Activated CD4-positive, alpha-beta T cell treated with anti-CD3 and anti-CD28 coated beads for 36 hours (primary cell): ENCODE results near the gene PABPC1L. TPM values are rescaled to one million over a fixed set of nuclear protein-coding genes. Genes with fewer than 3 reads are reported as not detected.

ENCODE experiments used
- ATAC-seq: fragments of 200-7000 bp; cut with Tn5 transposase; one replicate; pipeline ENCODE4 v1.10.0; 2021; ENCODE audit warnings: mild to moderate bottlenecking, moderate library complexity
- CTCF ChIA-PET: fragments of 350-600 bp; sonication (Branson Sonifier 250); formaldehyde crosslinking; loops from one replicate; lab custom pipeline; 2021; ENCODE audit warnings: antibody characterized with exemption; lab: Charles Lee
- POLR2A ChIA-PET: fragments of 350-600 bp; sonication (Branson Sonifier 250); formaldehyde crosslinking; loops from one replicate; lab custom pipeline; 2021; ENCODE audit warnings: antibody characterized with exemption, inconsistent platforms; lab: Charles Lee
- DNase-seq: peaks from one replicate; pipeline ENCODE4 v3.0.0-alpha.2; 2020
- H3K27ac Mint-ChIP-seq: one replicate; pipeline ENCODE4 v1.8.0; 2021; ENCODE audit warnings: mixed read lengths
- H3K27me3 Mint-ChIP-seq: one replicate; pipeline ENCODE4 v1.8.0; 2021; ENCODE audit warnings: mixed read lengths
- H3K36me3 Mint-ChIP-seq: one replicate; pipeline ENCODE4 v1.8.0; 2021; ENCODE audit warnings: low read depth, mixed read lengths
- H3K4me1 Mint-ChIP-seq: one replicate; pipeline ENCODE4 v1.8.0; 2021; ENCODE audit warnings: mixed read lengths
- H3K4me3 Mint-ChIP-seq: one replicate; pipeline ENCODE4 v1.8.0; 2021; ENCODE audit warnings: mild to moderate bottlenecking, moderate library complexity, mixed read lengths
- H3K9me3 Mint-ChIP-seq: one replicate; pipeline ENCODE4 v1.8.0; 2021; ENCODE audit warnings: low read depth, mixed read lengths
- intact Hi-C, 2 experiments: fragments of 100-400 bp; cut with DNase I in 1 of 2; cut with micrococcal nuclease in 1 of 2; formaldehyde crosslinking; loops; one replicate each; pipeline versions ENCODE4 v1.14.2 to v1.15.1; 2022 to 2024; cut with DNase I, micrococcal nuclease
- total RNA-seq, 2 experiments: library from RNA; stranded (reverse); gene quantifications; one replicate each; pipeline ENCODE4 v1.2.3, GENCODE V29; 2021

The PABPC1L gene
- total RNA-seq, 2 experiments from 2014 or later: 61.7 to 71.3 TPM

DNA sequence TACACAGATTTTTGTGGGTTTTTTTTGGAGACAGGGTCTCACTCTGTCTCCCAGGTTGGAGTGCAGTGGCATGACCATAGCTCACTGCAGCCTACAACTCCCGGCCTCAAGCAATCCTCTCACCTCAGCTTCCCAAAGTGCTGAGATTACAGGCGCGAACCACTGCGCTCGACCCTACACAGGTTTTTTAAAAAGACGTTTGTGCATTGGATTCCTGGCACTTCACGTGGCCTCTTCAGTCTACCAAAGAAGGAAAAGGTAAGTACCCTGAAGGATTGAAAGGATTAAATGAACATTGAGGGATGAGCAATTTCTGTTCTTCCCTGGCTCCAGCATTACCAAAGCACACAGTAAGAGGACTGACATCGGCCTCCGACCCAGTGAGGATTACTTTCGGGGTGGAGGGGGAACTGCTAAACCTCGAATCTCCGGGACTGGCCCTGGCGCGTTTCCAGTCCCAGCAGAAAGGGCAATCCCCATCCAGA is 24.9 kb upstream of the PABPC1L start:
- Mint-ChIP-seq H3K27ac (peak overlapping the region; percentile 93), H3K36me3 (peaks cover 31% of the 10 kb centered on the region), H3K9me3 (no peaks in the 10 kb centered on the region), H3K27me3 (no peaks in the 10 kb centered on the region), H3K4me1 (peaks cover 55% of the 10 kb centered on the region), H3K4me3 (peak overlapping the region; percentile 94)
- intact Hi-C loops: loop anchor here (1.0 to 10.0 kb wide), 12 partner anchors 25 to 1802 kb away; partner anchors contain the start of genes OSER1 (in 2 of the 2), DNTTIP1 (in 1 of the 2), KCNK15 (in 1 of the 2) and PABPC1L (in 1 of the 2)
- ChIA-PET CTCF (interaction anchor here (0.9 to 1.5 kb wide), 5 partner anchors 9 to 24 kb away, joined by 3 to 8 read pairs (median 4); partner anchors contain the start of gene PABPC1L), POLR2A (interaction anchor here (0.6 to 1.7 kb wide), 6 partner anchors 9 to 86 kb away, joined by 3 to 12 read pairs (median 4); partner anchors contain the start of genes PABPC1L and TOMM34)
- no peak for DNase-seq
- peak; percentile 59 for ATAC-seq

DNA sequence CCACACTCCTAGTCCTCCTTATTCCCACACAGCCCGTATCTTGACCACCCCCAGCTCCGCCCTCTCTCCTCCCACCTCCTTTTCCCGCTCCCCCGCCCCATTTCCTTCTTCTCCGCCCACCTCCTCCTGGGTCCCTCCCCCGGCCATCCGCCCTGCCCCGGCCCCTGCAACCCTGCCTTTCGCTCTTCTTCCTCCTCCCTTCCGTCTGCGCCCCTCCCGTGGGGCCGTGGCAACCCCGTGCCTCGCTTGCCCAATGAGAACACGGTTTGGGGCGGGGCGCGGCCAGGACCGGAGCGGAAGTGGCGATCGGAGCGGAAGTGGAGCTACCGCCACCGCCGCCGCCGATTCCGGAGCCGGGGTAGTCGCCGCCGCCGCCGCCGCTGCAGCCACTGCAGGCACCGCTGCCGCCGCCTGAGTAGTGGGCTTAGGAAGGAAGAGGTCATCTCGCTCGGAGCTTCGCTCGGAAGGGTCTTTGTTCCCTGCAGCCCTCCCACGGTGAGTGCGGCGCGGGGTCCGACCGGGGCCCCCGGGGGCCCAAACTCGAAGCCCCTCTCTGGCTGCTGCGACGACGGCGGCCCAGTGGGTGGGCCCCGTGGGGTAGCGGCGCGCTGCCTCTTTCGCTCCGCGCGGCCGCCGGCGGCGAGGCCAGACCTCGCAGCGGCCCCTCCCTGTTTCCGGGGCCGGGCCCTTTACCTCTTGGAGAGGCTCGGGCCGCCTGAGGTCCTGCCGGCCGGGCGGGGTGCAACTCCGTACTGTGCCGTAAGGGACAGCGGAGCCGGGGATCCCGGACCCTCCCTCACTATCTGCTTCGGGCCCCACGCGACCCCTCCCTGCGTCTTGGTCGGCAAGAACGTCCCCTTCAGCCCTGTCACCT is 24.2 kb upstream of the PABPC1L start, which contains the start of gene YWHAB:
Gene YWHAB, plus strand, starts transcription at position 314 of the 874 bp plus-strand sequence. CDS start 15,829 bp downstream, outside the sequence.
- Mint-ChIP-seq H3K27me3 (no peaks in the 10 kb centered on the region), H3K4me3 (peak within 1 kb of the TSS; percentile 94), H3K9me3 (no peaks in the 10 kb centered on the region), H3K36me3 (peaks cover 36% of the 10 kb centered on the region), H3K4me1 (peaks cover 58% of the 10 kb centered on the region), H3K27ac (peak within 1 kb of the TSS; percentile 95)
- peak; percentile 99 for DNase-seq
- ChIA-PET CTCF (interaction anchor here (0.6 to 1.5 kb wide), 6 partner anchors 10 to 96 kb away, joined by 3 to 8 read pairs (median 4); partner anchors contain the start of gene PABPC1L), POLR2A (interaction anchor here (0.6 to 1.7 kb wide), 6 partner anchors 8 to 86 kb away, joined by 3 to 12 read pairs (median 4); partner anchors contain the start of genes PABPC1L and TOMM34)
- ATAC-seq: peak; percentile 96
- intact Hi-C loops: loop anchor here (1.0 to 10.0 kb wide), 14 partner anchors 25 to 1802 kb away; partner anchors contain the start of genes OSER1 (in 2 of the 2), DNTTIP1 (in 1 of the 2), KCNK15 (in 1 of the 2) and PABPC1L (in 1 of the 2)

DNA sequence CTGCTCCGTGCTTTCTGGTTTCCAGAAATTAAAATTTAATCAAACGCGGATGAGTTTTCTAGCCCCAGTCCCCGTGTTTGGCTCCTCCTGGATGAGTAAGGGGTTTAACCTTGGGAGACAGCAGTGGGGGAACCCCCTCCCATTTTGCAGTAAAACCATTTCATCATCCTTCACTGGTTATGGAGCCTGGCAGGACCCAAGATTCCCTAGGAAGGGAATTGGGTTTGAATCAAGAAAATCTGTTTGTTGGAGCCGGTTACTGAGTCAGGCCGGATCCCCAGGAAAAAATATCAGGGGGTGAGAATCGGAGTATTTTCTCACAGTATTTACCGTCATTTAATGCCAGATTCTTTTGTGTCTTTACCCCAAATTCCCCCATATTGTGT is 23.6 kb upstream of the PABPC1L start:
- no peak for ATAC-seq

DNA sequence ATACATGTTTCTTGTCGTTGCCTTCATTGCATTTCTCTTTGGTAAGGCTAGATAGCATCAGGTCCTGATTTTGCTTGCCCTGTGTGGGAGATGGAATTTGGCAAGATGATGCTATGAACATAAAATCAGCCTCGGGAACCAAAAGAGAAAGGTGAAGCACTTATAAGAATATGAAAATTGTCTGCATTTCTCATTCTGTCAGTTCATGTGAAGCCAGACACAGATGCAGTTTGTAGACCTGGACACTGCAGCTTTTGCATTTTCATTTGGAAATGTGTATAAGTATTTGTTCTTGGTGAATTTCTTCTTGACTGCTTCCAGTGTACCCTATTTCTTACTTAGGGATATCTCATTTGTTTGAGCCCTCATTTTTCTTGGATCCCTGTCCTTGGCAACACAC is 23.0 kb upstream of the PABPC1L start:
- H3K36me3 Mint-ChIP-seq: peaks cover 39% of the 10 kb centered on the region
- H3K9me3 Mint-ChIP-seq: no peaks in the 10 kb centered on the region
- ATAC-seq (no peak), DNase-seq (no peak)
- peaks cover 64% of the 10 kb centered on the region for H3K4me1 Mint-ChIP-seq
- H3K27me3 Mint-ChIP-seq: no peaks in the 10 kb centered on the region
- H3K4me3 Mint-ChIP-seq: peak overlapping the region; percentile 94
- H3K27ac Mint-ChIP-seq: peak overlapping the region; percentile 95
- CTCF ChIA-PET: no interaction called here
- intact Hi-C loops: loop anchor here (2.0 to 10.0 kb wide), 7 partner anchors 72 to 1800 kb away; partner anchors contain the start of genes DNTTIP1 (in 1 of the 2), KCNK15 (in 1 of the 2), OSER1 (in 1 of the 2) and PIGT (in 1 of the 2)
- POLR2A ChIA-PET: no interaction called here

More for the DNA sequence above, 23.6 kb upstream of the PABPC1L start:
- DNase-seq: no peak
- no peaks in the 10 kb centered on the region for H3K9me3 Mint-ChIP-seq
- peak overlapping the region; percentile 94 for H3K4me3 Mint-ChIP-seq
- H3K27ac Mint-ChIP-seq: peak overlapping the region; percentile 95
- intact Hi-C loops: loop anchor here (2.0 to 10.0 kb wide), 7 partner anchors 73 to 1801 kb away; partner anchors contain the start of genes DNTTIP1 (in 1 of the 2), KCNK15 (in 1 of the 2), OSER1 (in 1 of the 2) and PIGT (in 1 of the 2)
- no peaks in the 10 kb centered on the region for H3K27me3 Mint-ChIP-seq
- CTCF ChIA-PET: no interaction called here
- peaks cover 59% of the 10 kb centered on the region for H3K4me1 Mint-ChIP-seq
- peaks cover 39% of the 10 kb centered on the region for H3K36me3 Mint-ChIP-seq
- POLR2A ChIA-PET: no interaction called here

DNA sequence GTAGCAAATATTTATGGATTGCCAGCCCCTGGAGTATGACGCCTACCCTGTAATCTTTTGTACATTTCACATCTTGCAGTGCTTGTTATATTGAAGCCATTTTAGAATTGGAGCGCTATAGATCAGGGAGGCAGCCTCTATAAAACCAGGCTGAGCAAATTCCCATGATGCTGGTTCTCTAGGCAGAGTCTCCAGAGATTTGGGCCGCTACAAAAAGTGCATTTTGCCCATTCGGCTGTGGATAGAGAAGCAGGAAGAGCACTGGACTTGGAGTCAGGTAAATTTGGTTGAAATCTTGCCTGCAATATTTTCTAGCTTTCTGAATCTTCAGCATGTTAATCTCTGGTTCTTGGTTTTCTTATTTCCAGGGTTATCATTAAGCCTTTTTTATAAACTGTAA is 22.4 kb upstream of the PABPC1L start:
- ChIA-PET CTCF (interaction anchor here (0.9 to 6.2 kb wide), 12 partner anchors 8 to 579 kb away, joined by 3 to 71 read pairs (median 4); partner anchors contain the start of gene PABPC1L), POLR2A (interaction anchor here (1.2 kb wide), 1 partner anchor 12 kb away, joined by 3 read pairs; no protein-coding TSS in a partner anchor)
- peaks cover 45% of the 10 kb centered on the region for H3K36me3 Mint-ChIP-seq
- H3K4me1 Mint-ChIP-seq: peaks cover 66% of the 10 kb centered on the region
- H3K27ac Mint-ChIP-seq: peak overlapping the region; percentile 95
- intact Hi-C loops: loop anchor here (2.0 to 10.0 kb wide), 7 partner anchors 71 to 1800 kb away; partner anchors contain the start of genes DNTTIP1 (in 1 of the 2), KCNK15 (in 1 of the 2), OSER1 (in 1 of the 2) and PIGT (in 1 of the 2)
- ATAC-seq (no peak), DNase-seq (no peak)
- no peaks in the 10 kb centered on the region for H3K27me3 Mint-ChIP-seq
- no peaks in the 10 kb centered on the region for H3K9me3 Mint-ChIP-seq
- H3K4me3 Mint-ChIP-seq: peak overlapping the region; percentile 94

DNA sequence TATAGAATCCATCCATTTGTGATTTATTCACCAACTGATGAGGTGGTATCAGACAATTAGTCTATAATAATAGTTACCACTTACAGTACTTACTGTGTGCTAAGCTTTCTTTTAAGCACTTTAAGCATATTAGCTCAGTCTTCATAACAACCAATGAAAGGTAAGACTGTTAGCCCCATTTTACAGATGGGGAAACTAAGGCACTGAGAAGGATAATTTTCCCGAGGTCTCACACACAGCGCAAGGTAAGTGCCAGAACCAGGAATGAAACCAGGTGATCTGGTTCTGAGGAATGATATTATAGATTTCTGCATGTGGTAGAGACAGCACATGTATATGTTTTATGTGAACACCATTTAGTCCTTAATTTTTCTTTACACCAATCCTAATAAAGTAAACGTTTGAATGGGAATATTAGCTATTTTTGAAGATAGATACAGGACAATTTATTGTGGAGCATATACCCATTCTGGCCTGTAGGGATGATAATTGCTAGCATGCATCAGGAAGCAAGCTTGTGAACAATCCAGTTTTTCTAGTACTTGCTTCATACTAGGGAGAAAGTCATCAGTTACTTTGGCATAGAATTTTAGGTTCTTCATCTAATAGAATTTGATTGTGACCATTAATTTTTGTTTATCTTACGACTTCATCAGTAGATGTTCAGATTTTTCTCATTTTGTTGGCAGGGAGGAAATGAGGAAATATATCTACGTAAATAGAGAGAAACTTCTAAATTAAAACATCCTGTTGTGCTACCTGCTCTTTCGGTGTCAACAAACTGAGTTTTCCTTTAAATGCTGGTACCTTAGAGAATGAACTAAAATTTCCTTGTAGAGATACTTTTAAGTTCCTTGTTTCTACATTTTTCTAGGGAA is 21.4 kb upstream of the PABPC1L start:
- H3K9me3 Mint-ChIP-seq: no peaks in the 10 kb centered on the region
- POLR2A ChIA-PET: interaction anchor here (1.2 to 2.1 kb wide), 2 partner anchors 11 to 23 kb away, joined by 3 to 5 read pairs; no protein-coding TSS in a partner anchor

GRCh38 chr20:44891826-44892225 is 18.0 kb upstream of the PABPC1L start:
- DNase-seq (no peak), ATAC-seq (peak; percentile 8)
- H3K36me3 Mint-ChIP-seq: peaks cover 54% of the 10 kb centered on the region
- no peak overlapping the region for H3K4me3 Mint-ChIP-seq
- H3K9me3 Mint-ChIP-seq: no peaks in the 10 kb centered on the region
- ChIA-PET POLR2A (interaction anchor here (0.7 to 1.1 kb wide), 3 partner anchors 10 to 67 kb away, joined by 3 read pairs; no protein-coding TSS in a partner anchor), CTCF (interaction anchor here (0.6 to 6.2 kb wide), 6 partner anchors 8 to 338 kb away, joined by 3 to 71 read pairs (median 4); partner anchors contain the start of gene PABPC1L)
- intact Hi-C loops: no loop called here
- peaks cover 81% of the 10 kb centered on the region for H3K4me1 Mint-ChIP-seq
- peak overlapping the region; percentile 49 for H3K27ac Mint-ChIP-seq
- H3K27me3 Mint-ChIP-seq: no peaks in the 10 kb centered on the region

More for the DNA sequence above, 21.4 kb upstream of the PABPC1L start:
- Mint-ChIP-seq H3K27me3 (no peaks in the 10 kb centered on the region), H3K4me1 (peaks cover 66% of the 10 kb centered on the region), H3K4me3 (peak overlapping the region; percentile 94), H3K27ac (peak overlapping the region; percentile 83), H3K36me3 (peaks cover 47% of the 10 kb centered on the region)
- CTCF ChIA-PET: interaction anchor here (0.5 to 6.2 kb wide), 15 partner anchors 9 to 1091 kb away, joined by 3 to 71 read pairs (median 4); partner anchors contain the start of gene PABPC1L
- intact Hi-C loops: loop anchor here (2.0 to 10.0 kb wide), 6 partner anchors 20 to 1799 kb away; partner anchors contain the start of genes DNTTIP1 (in 1 of the 2), KCNK15 (in 1 of the 2), OSER1 (in 1 of the 2) and PIGT (in 1 of the 2)
- ATAC-seq (no peak), DNase-seq (no peak)

DNA sequence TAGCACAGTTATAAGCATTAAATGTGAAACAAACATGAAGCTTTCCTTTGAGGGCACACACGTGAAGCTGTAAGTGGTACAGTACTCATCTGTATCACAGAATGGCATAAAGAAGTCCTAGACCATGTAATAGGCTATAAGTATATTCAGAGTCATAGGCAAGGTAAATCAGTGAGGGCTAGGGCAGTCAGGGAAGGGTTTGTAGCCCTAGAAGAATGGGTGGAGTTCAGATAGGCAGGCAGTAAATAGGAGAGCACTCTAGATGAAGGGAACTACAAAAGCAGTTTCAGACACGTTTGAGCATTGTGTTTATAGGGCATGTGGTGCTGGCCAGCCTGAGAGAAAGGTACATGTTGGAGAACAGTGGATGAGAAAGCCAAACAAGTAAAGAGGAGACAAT is 14.9 kb upstream of the PABPC1L start:
- intact Hi-C loops: no loop called here
- ATAC-seq: no peak
- H3K27ac Mint-ChIP-seq: peak overlapping the region; percentile 64
- no peak for DNase-seq
- H3K9me3 Mint-ChIP-seq: no peaks in the 10 kb centered on the region
- ChIA-PET CTCF (interaction anchor here (0.6 to 1.8 kb wide), 4 partner anchors 9 to 145 kb away, joined by 3 to 7 read pairs (median 4); partner anchors contain the start of gene YWHAB), POLR2A (no interaction called here)
- H3K27me3 Mint-ChIP-seq: no peaks in the 10 kb centered on the region
- peaks cover 80% of the 10 kb centered on the region for H3K4me1 Mint-ChIP-seq
- no peak overlapping the region for H3K4me3 Mint-ChIP-seq
- H3K36me3 Mint-ChIP-seq: peaks cover 44% of the 10 kb centered on the region

DNA sequence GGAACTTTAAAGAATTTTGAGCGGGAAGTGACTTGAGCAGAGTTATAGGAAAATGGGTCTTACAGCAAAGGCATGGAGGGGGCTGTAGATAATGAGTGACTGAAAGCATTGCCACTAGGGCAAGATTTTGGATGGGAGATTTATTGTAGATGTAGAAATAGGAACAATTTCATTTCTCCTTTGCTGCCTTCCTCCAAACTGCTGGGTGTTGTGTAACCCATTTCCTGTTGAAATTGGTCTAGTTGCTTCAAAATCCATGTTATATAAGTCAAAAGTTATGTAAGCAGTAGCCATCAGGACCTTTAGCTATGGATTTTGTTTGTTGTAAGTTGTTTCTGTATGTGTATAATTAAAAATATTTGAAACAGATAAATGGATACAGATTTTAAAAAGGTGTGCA is 13.3 kb upstream of the PABPC1L start:
- intact Hi-C loops: no loop called here
- Mint-ChIP-seq H3K9me3 (no peaks in the 10 kb centered on the region), H3K27ac (peak overlapping the region; percentile 15), H3K27me3 (no peaks in the 10 kb centered on the region), H3K36me3 (peaks cover 45% of the 10 kb centered on the region), H3K4me3 (no peak overlapping the region), H3K4me1 (peaks cover 84% of the 10 kb centered on the region)
- POLR2A ChIA-PET: interaction anchor here (0.6 kb wide), 1 partner anchor 158 kb away, joined by 4 read pairs; no protein-coding TSS in a partner anchor
- CTCF ChIA-PET: interaction anchor here (0.6 to 8.8 kb wide), 7 partner anchors 6 to 145 kb away, joined by 3 to 71 read pairs (median 4); partner anchors contain the start of gene YWHAB
- ATAC-seq (no peak), DNase-seq (no peak)
